Panc1 (cell line): ENCODE results near the gene NR3C1. TPM values are rescaled to one million over a fixed set of nuclear protein-coding genes. Genes with fewer than 3 reads are reported as not detected.

Experiments used
- ATAC-seq: fragments of 200-7000 bp; cut with Tn5 transposase; 2 replicates; pipeline ENCODE4 v1.9.1; 2020; ENCODE audit warnings: mild to moderate bottlenecking, moderate library complexity
- BruUV-seq: library from RNA; stranded (reverse); fragments of 400-500 nt; replicated peaks from 2 replicates; lab custom pipeline; 2021; lab: Mats Ljungman, UMichigan
- CTCF ChIA-PET: fragments of 300-600 bp; sonication (Branson Sonifier 250); formaldehyde crosslinking; loops from one replicate; lab custom pipeline; 2022; ENCODE audit warnings: antibody characterized with exemption; lab: Charles Lee
- POLR2A ChIA-PET: fragments of 300-600 bp; sonication (Branson Sonifier 250); formaldehyde crosslinking; loops from one replicate; lab custom pipeline; 2022; ENCODE audit warnings: antibody characterized with exemption; lab: Charles Lee
- DNase-seq: peaks from one replicate; pipeline ENCODE4 v3.0.0-alpha.2; 2010; ENCODE audit warnings: low read depth, low spot score
- H3K27ac ChIP-seq: 2 replicates; pipeline ENCODE4 v1.5.1; 2011; ENCODE audit warnings: mild to moderate bottlenecking, low read length, inconsistent platforms
- H3K27me3 ChIP-seq: fragments of 200-500 bp; sonication (Bioruptor generic); 2 replicates; pipeline ENCODE4 v1.6.0; 2014; ENCODE audit warnings: low read length, inconsistent platforms; ENCODE audit not compliant: control insufficient read depth, insufficient read depth
- H3K36me3 ChIP-seq: fragments of 200-500 bp; sonication (Bioruptor generic); 2 replicates; pipeline ENCODE4 v1.5.1; 2014; ENCODE audit warnings: inconsistent platforms, mild to moderate bottlenecking, low read length, moderate library complexity; ENCODE audit not compliant: control insufficient read depth, insufficient read depth
- H3K4me1 ChIP-seq: 2 replicates; pipeline ENCODE4 v1.5.1; 2011; ENCODE audit warnings: inconsistent platforms, mild to moderate bottlenecking, low read length, moderate library complexity; ENCODE audit not compliant: control insufficient read depth, insufficient read depth
- H3K4me3 ChIP-seq, 2 experiments: 2 replicates each; pipeline ENCODE4 v1.5.1; 2011 to 2012; ENCODE audit warnings: low read depth in 2 of 2, low read length in 2 of 2, mild to moderate bottlenecking in 2 of 2, inconsistent platforms in 1 of 2, moderate library complexity in 1 of 2
- H3K9me3 ChIP-seq: fragments of 200-500 bp; sonication (Bioruptor generic); 2 replicates; pipeline ENCODE4 v1.5.1; 2014; ENCODE audit warnings: low read depth, mild to moderate bottlenecking, inconsistent platforms, low read length, moderate library complexity; ENCODE audit not compliant: control insufficient read depth, insufficient read depth
- CTCF ChIP-seq: fragments of 450-650 bp; IDR thresholded peaks from 2 replicates; pipeline ENCODE4 v1.5.1; 2017; ENCODE audit warnings: mild to moderate bottlenecking
- POLR2AphosphoS5 ChIP-seq: IDR thresholded peaks from 2 replicates; pipeline ENCODE4 v1.6.1; 2012; ENCODE audit warnings: mild to moderate bottlenecking, low read depth, low read length, moderate library complexity
- SIN3A ChIP-seq: IDR thresholded peaks from 2 replicates; pipeline ENCODE4 v1.6.1; 2012; ENCODE audit warnings: low read depth, mild to moderate bottlenecking, low read length, moderate library complexity, borderline replicate concordance; ENCODE audit not compliant: insufficient read depth
- TCF7L2 ChIP-seq: IDR thresholded peaks from 2 replicates; pipeline ENCODE4 v1.6.1; 2011; ENCODE audit warnings: mild to moderate bottlenecking, low read depth, low read length, inconsistent platforms
- in situ Hi-C: cut with HindIII; loops from 2 replicates; pipeline ENCODE4 v1.10.0; 2016; ENCODE audit warnings: low sequenced_read_pairs, low pct_unique_long_range_greater_than_20kb
- intact Hi-C: fragments of 100-400 bp; cut with micrococcal nuclease; formaldehyde crosslinking; loops from one replicate; pipeline ENCODE4 v1.10.0; 2022; ENCODE audit not compliant: unreplicated experiment
- total RNA-seq: library from RNA; stranded (reverse); gene quantifications from one replicate; pipeline ENCODE4 v1.2.1, GENCODE V29; 2021; ENCODE audit not compliant: unreplicated experiment
- TF ChIP-seq, protein P1 (sequence below), 2 experiments: IDR thresholded peaks; 2 replicates each; pipeline ENCODE4 v1.6.1; 2011 to 2012; ENCODE audit warnings: low read depth in 2 of 2, control low read depth in 1 of 2, low read length in 1 of 2, mild to moderate bottlenecking in 1 of 2, moderate library complexity in 1 of 2; ENCODE audit not compliant: insufficient read depth in 1 of 2

NR3C1 gene
- total RNA-seq, 1 experiment from 2014 or later: 52.6 TPM

DNA sequence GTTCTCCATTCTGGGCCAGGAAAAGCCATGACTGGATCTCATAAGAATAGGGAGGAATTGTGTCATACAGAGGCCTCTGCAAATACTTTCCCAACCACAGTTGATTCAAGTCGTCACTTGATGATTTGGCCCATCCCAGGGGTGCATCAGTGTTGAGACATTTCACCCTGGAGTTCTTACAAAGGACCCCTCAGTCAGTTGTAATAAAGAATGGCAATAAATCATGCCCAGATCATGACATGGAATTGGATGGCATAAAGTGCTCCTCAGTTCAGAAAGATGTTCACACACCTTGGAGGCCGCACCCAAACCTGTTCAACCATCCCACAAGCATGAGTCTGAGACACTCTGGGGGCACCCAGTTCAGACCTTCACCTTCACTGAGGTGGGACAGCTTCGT is 168.1 kb downstream of the NR3C1 start:
- Histone ChIP-seq H3K4me1 (peaks cover 5% of the 10 kb centered on the region; the same call in 1 of the 2 replicates), H3K27me3 (no peaks in the 10 kb centered on the region), H3K4me3 (no peak overlapping the region), H3K27ac (no peak overlapping the region), H3K9me3 (no peaks in the 10 kb centered on the region), H3K36me3 (no peaks in the 10 kb centered on the region)
- intact Hi-C loops: no loop called here
- POLR2A ChIA-PET: no interaction called here
- DNase-seq: no peak
- CTCF ChIA-PET: no interaction called here
- BruUV-seq: no TSS peak
- in situ Hi-C loops: no loop called here
- ATAC-seq: no peak
- TF ChIP-seq POLR2AphosphoS5: no peak
- TF ChIP-seq TCF7L2: no peak
- TF ChIP-seq SIN3A: no peak
- TF ChIP-seq, protein P1, sequence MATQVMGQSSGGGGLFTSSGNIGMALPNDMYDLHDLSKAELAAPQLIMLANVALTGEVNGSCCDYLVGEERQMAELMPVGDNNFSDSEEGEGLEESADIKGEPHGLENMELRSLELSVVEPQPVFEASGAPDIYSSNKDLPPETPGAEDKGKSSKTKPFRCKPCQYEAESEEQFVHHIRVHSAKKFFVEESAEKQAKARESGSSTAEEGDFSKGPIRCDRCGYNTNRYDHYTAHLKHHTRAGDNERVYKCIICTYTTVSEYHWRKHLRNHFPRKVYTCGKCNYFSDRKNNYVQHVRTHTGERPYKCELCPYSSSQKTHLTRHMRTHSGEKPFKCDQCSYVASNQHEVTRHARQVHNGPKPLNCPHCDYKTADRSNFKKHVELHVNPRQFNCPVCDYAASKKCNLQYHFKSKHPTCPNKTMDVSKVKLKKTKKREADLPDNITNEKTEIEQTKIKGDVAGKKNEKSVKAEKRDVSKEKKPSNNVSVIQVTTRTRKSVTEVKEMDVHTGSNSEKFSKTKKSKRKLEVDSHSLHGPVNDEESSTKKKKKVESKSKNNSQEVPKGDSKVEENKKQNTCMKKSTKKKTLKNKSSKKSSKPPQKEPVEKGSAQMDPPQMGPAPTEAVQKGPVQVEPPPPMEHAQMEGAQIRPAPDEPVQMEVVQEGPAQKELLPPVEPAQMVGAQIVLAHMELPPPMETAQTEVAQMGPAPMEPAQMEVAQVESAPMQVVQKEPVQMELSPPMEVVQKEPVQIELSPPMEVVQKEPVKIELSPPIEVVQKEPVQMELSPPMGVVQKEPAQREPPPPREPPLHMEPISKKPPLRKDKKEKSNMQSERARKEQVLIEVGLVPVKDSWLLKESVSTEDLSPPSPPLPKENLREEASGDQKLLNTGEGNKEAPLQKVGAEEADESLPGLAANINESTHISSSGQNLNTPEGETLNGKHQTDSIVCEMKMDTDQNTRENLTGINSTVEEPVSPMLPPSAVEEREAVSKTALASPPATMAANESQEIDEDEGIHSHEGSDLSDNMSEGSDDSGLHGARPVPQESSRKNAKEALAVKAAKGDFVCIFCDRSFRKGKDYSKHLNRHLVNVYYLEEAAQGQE (IDR thresholded peaks at IDR 0.05; ENCODE audit: insufficient read depth in 1 of 2, low read depth in 2 of 2, low read length in 1 of 2): no peak
- no peak for TF ChIP-seq CTCF

GRCh38 chr5:143234162-143234842 is 169.2 kb downstream of the NR3C1 start:
- no peaks in the 10 kb centered on the region for H3K27me3 ChIP-seq
- no peak overlapping the region for H3K4me3 ChIP-seq
- peaks cover 7% of the 10 kb centered on the region for H3K4me1 ChIP-seq
- in situ Hi-C loops: no loop called here
- no peak for TF ChIP-seq CTCF
- TF ChIP-seq TCF7L2: no peak
- TF ChIP-seq, protein P1 (IDR thresholded peaks at IDR 0.05; ENCODE audit: insufficient read depth in 1 of 2, low read depth in 2 of 2, low read length in 1 of 2): no peak
- TF ChIP-seq POLR2AphosphoS5: no peak
- no peak for TF ChIP-seq SIN3A
- H3K9me3 ChIP-seq: no peaks in the 10 kb centered on the region
- no TSS peak for BruUV-seq
- no peak overlapping the region for H3K27ac ChIP-seq
- DNase-seq (no peak), ATAC-seq (no peak)
- ChIA-PET POLR2A (no interaction called here), CTCF (no interaction called here)
- intact Hi-C loops: no loop called here
- no peaks in the 10 kb centered on the region for H3K36me3 ChIP-seq
